ENCODE results near the gene THAP3. TPM values are rescaled to one million over a fixed set of nuclear protein-coding genes. Genes with fewer than 3 reads are reported as not detected.

Gene THAP3
- total and polyA plus RNA-seq, 9 of the 15 experiments (the other 6 are each of a cell fraction or from before 2014, with no cell fraction given), result 1.9 to 31.2 (median 18.2) TPM

- TF ChIP-seq FOXJ3 (CRISPR knock-in tag; IDR thresholded peaks at IDR 0.05) (no peak), KAT2B (IDR thresholded peaks at IDR 0.05; ENCODE audit: low read depth, low read length) (no peak), MLX (CRISPR knock-in tag; conservative IDR thresholded peaks at IDR 0.05) (no peak; a peak in 1 of 4 replicates), ARID4B (CRISPR knock-in tag; IDR thresholded peaks at IDR 0.05) (peak; percentile 92), ZNF277 (CRISPR knock-in tag; IDR thresholded peaks at IDR 0.05; ENCODE audit: borderline replicate concordance) (no peak), CBX8 (IDR thresholded peaks at IDR 0.05; ENCODE audit: borderline replicate concordance, extremely low read depth, low read depth, low read length, poor library complexity, severe bottlenecking) (no peak), ZNF217 (CRISPR knock-in tag; IDR thresholded peaks at IDR 0.05) (no peak), NFIC (IDR thresholded peaks at IDR 0.05) (no peak; the same call in 1 of the 2 replicates), ZNF212 (CRISPR knock-in tag; IDR thresholded peaks at IDR 0.05) (no peak), TCF15 (CRISPR knock-in tag; IDR thresholded peaks at IDR 0.05) (no peak), NR3C1 (CRISPR knock-in tag; IDR thresholded peaks at IDR 0.05) (no peak), CBFA2T3 (IDR thresholded peaks at IDR 0.05) (no peak), ZNF174 (CRISPR knock-in tag; IDR thresholded peaks at IDR 0.05) (no peak), NELFE (IDR thresholded peaks at IDR 0.05; ENCODE audit: insufficient read depth, insufficient read length) (no peak), SAP30 (IDR thresholded peaks at IDR 0.05; ENCODE audit: borderline replicate concordance, insufficient read depth, low read depth, low read length, poor library complexity, severe bottlenecking) (peak; percentile 96), E2F1 (CRISPR knock-in tag; IDR thresholded peaks at IDR 0.05) (peak; percentile 85; the same call in 1 of the 2 replicates), PREB (CRISPR knock-in tag; IDR thresholded peaks at IDR 0.05) (peak; percentile 31; the same call in 1 of the 2 replicates)
Observed at GRCh38 chr1:6601923-6602668, 22.6 kb upstream of the THAP3 start (continued).

Measured in K562 (cell line).